Measurements from ENCODE around the gene OXSR1. TPM values are rescaled to one million over a fixed set of nuclear protein-coding genes. Genes with fewer than 3 reads are reported as not detected.

Gene OXSR1
- total RNA-seq, 4 donors from 2014 or later: 17.3 to 49.7 (median 28.7) TPM

DNA sequence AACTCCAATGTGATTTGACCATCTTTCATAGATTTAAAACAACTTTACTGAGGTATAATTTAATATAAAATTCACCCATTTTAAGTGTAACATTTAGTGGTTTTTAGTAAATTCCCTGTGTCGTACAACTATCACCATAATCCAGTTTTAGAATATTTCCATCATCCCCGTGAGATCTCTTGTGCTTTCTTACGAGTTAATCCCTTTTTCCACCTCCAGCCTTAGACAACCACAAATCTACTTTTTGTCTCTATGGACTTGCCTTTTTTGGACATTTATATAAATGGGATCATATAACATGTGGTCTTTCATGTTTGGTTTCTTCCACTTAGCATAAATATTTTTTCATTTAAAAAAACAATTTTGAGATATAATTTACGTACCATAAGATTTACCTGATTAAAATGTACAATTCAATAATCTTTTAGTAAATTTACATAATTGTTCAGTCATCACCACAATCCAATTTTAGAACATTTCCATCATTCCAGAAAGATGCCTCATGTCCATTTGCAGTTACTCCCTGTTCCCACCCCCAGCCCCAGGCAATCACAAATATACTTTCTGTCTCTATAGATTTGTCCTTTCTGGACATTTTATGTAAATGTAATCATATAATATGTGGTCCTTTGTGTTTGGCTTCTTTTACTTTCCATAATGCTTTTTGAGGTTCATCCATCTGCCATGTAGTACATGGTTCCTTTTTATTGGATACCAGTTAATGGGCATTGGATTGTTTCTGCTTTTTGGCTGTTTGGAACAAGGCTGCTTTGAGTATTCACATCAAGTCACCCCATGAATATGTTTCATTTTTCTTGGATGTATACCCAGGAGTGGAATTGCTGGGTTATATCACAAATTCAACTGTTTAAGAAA lies 3.1 kb downstream of the OXSR1 start:
- Histone ChIP-seq H3K4me1 (peaks cover 0 to 13% (median 0%) of the 10 kb centered on the region in 4 donors), H3K27ac (no peak overlapping the region), H3K4me3 (no peak overlapping the region), H3K27me3 (no peaks in the 10 kb centered on the region), H3K9me3 (no peaks in the 10 kb centered on the region), H3K36me3 (no peaks in the 10 kb centered on the region)
- TF ChIP-seq CTCF (IDR thresholded peaks at IDR 0.05) (no peak), POLR2A (IDR thresholded peaks at IDR 0.05) (no peak)
- DNase-seq: no peak

GRCh38 chr3:38169027-38169317 lies 3.6 kb downstream of the OXSR1 start:
- Histone ChIP-seq H3K9me3 (no peaks in the 10 kb centered on the region), H3K27ac (no peak overlapping the region), H3K36me3 (no peaks in the 10 kb centered on the region), H3K4me3 (no peak overlapping the region), H3K4me1 (peaks cover 0 to 17% (median 0%) of the 10 kb centered on the region in 4 donors), H3K27me3 (no peaks in the 10 kb centered on the region)
- no peak for DNase-seq
- TF ChIP-seq POLR2A (IDR thresholded peaks at IDR 0.05): no peak
- TF ChIP-seq CTCF (IDR thresholded peaks at IDR 0.05): no peak

GRCh38 chr3:38170722-38171121 lies 5.4 kb downstream of the OXSR1 start:
- Histone ChIP-seq H3K27ac (no peak overlapping the region), H3K4me1 (peaks cover 0 to 13% (median 0%) of the 10 kb centered on the region in 4 donors), H3K27me3 (no peaks in the 10 kb centered on the region), H3K4me3 (no peak overlapping the region), H3K9me3 (no peaks in the 10 kb centered on the region), H3K36me3 (no peaks in the 10 kb centered on the region)
- TF ChIP-seq POLR2A (IDR thresholded peaks at IDR 0.05) (no peak), CTCF (IDR thresholded peaks at IDR 0.05) (no peak)
- no peak for DNase-seq

DNA sequence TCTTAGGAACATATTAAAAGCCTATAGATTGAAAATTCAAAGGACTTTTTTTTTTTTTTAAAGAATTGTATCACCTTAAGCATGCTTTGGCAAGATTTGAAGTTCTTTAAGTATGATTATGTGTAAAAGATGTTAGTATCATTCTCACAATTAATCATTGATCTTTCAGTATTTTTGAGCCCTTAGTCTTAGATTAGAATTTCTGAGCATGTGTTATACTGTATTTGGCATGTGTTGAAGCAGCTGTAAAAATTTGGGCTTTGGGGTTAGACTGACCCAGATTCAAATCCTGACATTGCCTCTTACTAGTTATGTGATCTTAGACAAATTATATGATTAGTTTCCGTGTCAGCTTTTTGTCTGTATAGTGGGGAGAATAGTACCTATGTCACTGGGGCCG lies 6.3 kb downstream of the OXSR1 start:
- no peak overlapping the region for H3K27ac ChIP-seq
- DNase-seq: no peak
- H3K27me3 ChIP-seq: no peaks in the 10 kb centered on the region
- TF ChIP-seq POLR2A (IDR thresholded peaks at IDR 0.05) (no peak), CTCF (IDR thresholded peaks at IDR 0.05) (no peak)
- H3K4me1 ChIP-seq: peaks cover 0 to 13% (median 0%) of the 10 kb centered on the region in 4 donors
- no peaks in the 10 kb centered on the region for H3K36me3 ChIP-seq
- no peaks in the 10 kb centered on the region for H3K9me3 ChIP-seq
- no peak overlapping the region for H3K4me3 ChIP-seq

- Histone ChIP-seq H3K4me3 (no peak overlapping the region), H3K27ac (no peak overlapping the region), H3K4me1 (peaks cover 0 to 6% (median 0%) of the 10 kb centered on the region in 4 donors), H3K36me3 (no peaks in the 10 kb centered on the region), H3K9me3 (no peaks in the 10 kb centered on the region), H3K27me3 (no peaks in the 10 kb centered on the region)
- TF ChIP-seq CTCF (IDR thresholded peaks at IDR 0.05) (no peak), POLR2A (IDR thresholded peaks at IDR 0.05) (no peak)
- no peak for DNase-seq
Measured at GRCh38 chr3:38173834-38174418, 8.6 kb downstream of the OXSR1 start.

Measured in Peyer's patch (tissue), 4 donors.